Activated T-helper 2 cell treated with anti-CD3 and anti-CD28 coated beads, Interferon-gamma antibody, Interleukin-2, Interleukin-4, amounts not matched to agents 10 μg/mL and 5 μg/mL and 100 μg/mL, durations not matched to agents 14 hours and 24 hours and 36 hours (primary cell): Measurements from ENCODE around the gene OR4N5. TPM values are rescaled to one million over a fixed set of nuclear protein-coding genes. Genes with fewer than 3 reads are reported as not detected.
"Not testable (repeated sequence)": the region's sequence is repeated elsewhere in the genome, so short reads cannot be mapped to it uniquely, and the experiment has no call there.

Source experiments
- DNase-seq: peaks from one replicate; pipeline ENCODE4 v3.0.0; 2021; ENCODE audit warnings: low spot score
- H3K27ac Mint-ChIP-seq: one replicate; pipeline ENCODE4 v1.8.0; 2021; ENCODE audit warnings: mixed read lengths
- H3K27me3 Mint-ChIP-seq: one replicate; pipeline ENCODE4 v1.8.0; 2021; ENCODE audit warnings: low read depth, mixed read lengths
- H3K36me3 Mint-ChIP-seq: one replicate; pipeline ENCODE4 v1.8.0; 2021; ENCODE audit warnings: low read depth, mixed read lengths
- H3K4me1 Mint-ChIP-seq: one replicate; pipeline ENCODE4 v1.8.0; 2021; ENCODE audit warnings: low read depth, mixed read lengths
- H3K4me3 Mint-ChIP-seq: one replicate; pipeline ENCODE4 v1.8.0; 2021; ENCODE audit warnings: low read depth, mild to moderate bottlenecking, moderate library complexity, mixed read lengths
- H3K9me3 Mint-ChIP-seq: one replicate; pipeline ENCODE4 v1.8.0; 2021; ENCODE audit warnings: mixed read lengths
- intact Hi-C: fragments of 100-400 bp; cut with micrococcal nuclease; formaldehyde crosslinking; loops from one replicate; pipeline ENCODE4 v1.15.1; 2023
- total RNA-seq: library from RNA; stranded (reverse); gene quantifications from 2 replicates; pipeline ENCODE4 v1.2.3, GENCODE V29; 2022

OR4N5 gene
- total RNA-seq, 1 donor from 2014 or later, result not detected

DNA sequence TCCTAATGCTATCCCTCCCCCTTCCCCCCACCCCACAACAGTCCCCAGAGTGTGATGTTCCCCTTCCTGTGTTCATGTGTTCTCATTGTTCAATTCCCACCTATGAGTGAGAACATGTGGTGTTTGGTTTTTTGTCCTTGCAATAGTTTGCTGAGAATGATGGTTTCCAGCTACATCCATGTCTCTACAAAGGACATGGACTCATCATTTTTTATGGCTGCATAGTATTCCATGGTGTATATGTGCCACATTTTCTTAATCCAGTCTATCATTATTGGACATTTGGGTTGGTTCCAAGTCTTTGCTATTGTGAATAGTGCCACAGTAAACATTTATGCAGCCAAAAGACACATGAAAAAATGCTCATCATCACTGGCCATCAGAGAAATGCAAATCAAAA is 35.6 kb downstream of the OR4N5 start:
- intact Hi-C loops, H3K36me3 Mint-ChIP-seq, H3K4me3 Mint-ChIP-seq, H3K27ac Mint-ChIP-seq, H3K4me1 Mint-ChIP-seq, H3K27me3 Mint-ChIP-seq, H3K9me3 Mint-ChIP-seq, DNase-seq: not testable (repeated sequence)

DNA sequence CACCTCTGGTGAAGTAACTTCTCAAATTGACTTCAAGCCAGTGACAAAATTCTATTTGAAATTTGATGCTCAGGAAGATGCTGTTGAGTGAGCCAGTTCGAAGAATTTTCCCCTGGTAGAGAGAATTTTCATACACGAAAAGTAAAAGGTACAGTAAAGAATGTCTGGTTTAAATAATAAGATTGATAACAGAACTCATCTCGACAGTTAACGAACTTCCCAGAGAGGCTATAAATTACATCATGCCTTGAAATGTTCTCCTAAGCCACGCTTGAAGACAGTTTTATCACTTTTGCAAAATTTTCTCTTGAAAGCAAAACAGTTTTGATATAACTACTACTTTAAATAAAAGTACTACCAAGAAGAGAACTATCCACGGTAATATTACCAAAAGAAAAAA is 37.7 kb downstream of the OR4N5 start:
- H3K9me3 Mint-ChIP-seq, result no peaks in the 10 kb centered on the region
- no peaks in the 10 kb centered on the region for H3K36me3 Mint-ChIP-seq
- H3K4me3 Mint-ChIP-seq, result no peak overlapping the region
- intact Hi-C loops, result no loop called here
- DNase-seq, result no peak
- H3K4me1 Mint-ChIP-seq, result no peaks in the 10 kb centered on the region
- no peak overlapping the region for H3K27ac Mint-ChIP-seq
- H3K27me3 Mint-ChIP-seq, result no peaks in the 10 kb centered on the region

- intact Hi-C loops, result no loop called here
- Mint-ChIP-seq H3K4me3 (no peak overlapping the region), H3K4me1 (no peaks in the 10 kb centered on the region), H3K27me3 (no peaks in the 10 kb centered on the region), H3K9me3 (no peaks in the 10 kb centered on the region), H3K27ac (no peak overlapping the region), H3K36me3 (no peaks in the 10 kb centered on the region)
- DNase-seq, result no peak
Observed at GRCh38 chr14:20177433-20177974, 38.9 kb downstream of the OR4N5 start.

GRCh38 chr14:20179218-20179617 is 40.6 kb downstream of the OR4N5 start:
- Mint-ChIP-seq H3K27me3 (no peaks in the 10 kb centered on the region), H3K27ac (no peak overlapping the region)
- intact Hi-C loops, result no loop called here

DNA sequence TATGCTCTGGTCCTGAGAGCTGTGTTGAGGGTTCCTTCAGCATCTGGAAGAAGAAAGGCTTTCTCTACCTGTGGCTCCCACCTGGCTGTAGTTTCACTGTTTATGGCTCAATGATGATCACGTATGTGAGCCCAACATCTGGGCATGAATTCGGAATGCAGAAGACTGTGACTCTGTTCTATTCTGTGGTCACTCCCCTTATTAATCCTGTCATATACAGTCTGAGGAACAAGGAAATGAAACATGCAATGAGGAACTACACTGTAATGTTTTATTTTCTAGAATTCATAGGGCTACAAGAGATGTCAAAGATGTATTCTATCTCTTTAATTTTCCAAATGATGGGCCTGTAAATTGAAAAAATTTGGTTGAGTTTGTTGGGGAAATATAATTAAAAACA is 41.3 kb downstream of the OR4N5 start:
- Mint-ChIP-seq H3K4me3 (no peak overlapping the region), H3K27ac (no peak overlapping the region), H3K27me3 (no peaks in the 10 kb centered on the region), H3K9me3 (no peaks in the 10 kb centered on the region), H3K36me3 (no peaks in the 10 kb centered on the region), H3K4me1 (no peaks in the 10 kb centered on the region)
- intact Hi-C loops, result no loop called here
- DNase-seq, result no peak

More at GRCh38 chr14:20179218-20179617, 40.6 kb downstream of the OR4N5 start:
- Mint-ChIP-seq H3K4me1 (no peaks in the 10 kb centered on the region), H3K4me3 (no peak overlapping the region), H3K9me3 (no peaks in the 10 kb centered on the region), H3K36me3 (no peaks in the 10 kb centered on the region)
- DNase-seq, result no peak

GRCh38 chr14:20180486-20180885 is 41.9 kb downstream of the OR4N5 start:
- Mint-ChIP-seq H3K4me3 (no peak overlapping the region), H3K36me3 (no peaks in the 10 kb centered on the region), H3K9me3 (no peaks in the 10 kb centered on the region), H3K4me1 (no peaks in the 10 kb centered on the region), H3K27me3 (no peaks in the 10 kb centered on the region), H3K27ac (no peak overlapping the region)
- no peak for DNase-seq
- intact Hi-C loops, result no loop called here

- no peak for DNase-seq
- no peaks in the 10 kb centered on the region for H3K27me3 Mint-ChIP-seq
- H3K27ac Mint-ChIP-seq, result no peak overlapping the region
- no peaks in the 10 kb centered on the region for H3K36me3 Mint-ChIP-seq
- intact Hi-C loops, result no loop called here
- no peaks in the 10 kb centered on the region for H3K4me1 Mint-ChIP-seq
- H3K4me3 Mint-ChIP-seq, result no peak overlapping the region
- no peaks in the 10 kb centered on the region for H3K9me3 Mint-ChIP-seq
Observed at GRCh38 chr14:20184181-20184580, 45.6 kb downstream of the OR4N5 start.

GRCh38 chr14:20190596-20190995 is 52.0 kb downstream of the OR4N5 start, which contains the start of gene OR11G2:
Gene OR11G2, plus strand, starts transcription at chr14:20190896. Its CDS starts 6,542 bp downstream, at chr14:20197438.
- no peak for DNase-seq
- no peak within 1 kb of the TSS for H3K4me3 Mint-ChIP-seq
- no peak within 1 kb of the TSS for H3K27ac Mint-ChIP-seq
- intact Hi-C loops, result no loop called here
- H3K36me3 Mint-ChIP-seq, result no peaks in the 10 kb centered on the region
- no peaks in the 10 kb centered on the region for H3K4me1 Mint-ChIP-seq
- H3K27me3 Mint-ChIP-seq, result peaks cover 2% of the 10 kb centered on the region
- H3K9me3 Mint-ChIP-seq, result no peaks in the 10 kb centered on the region

GRCh38 chr14:20191396-20191795 is 52.8 kb downstream of the OR4N5 start:
- no peak overlapping the region for H3K4me3 Mint-ChIP-seq
- DNase-seq, result no peak
- H3K27me3 Mint-ChIP-seq, result peaks cover 2% of the 10 kb centered on the region
- no peaks in the 10 kb centered on the region for H3K9me3 Mint-ChIP-seq
- intact Hi-C loops, result no loop called here
- H3K36me3 Mint-ChIP-seq, result no peaks in the 10 kb centered on the region
- H3K27ac Mint-ChIP-seq, result no peak overlapping the region
- no peaks in the 10 kb centered on the region for H3K4me1 Mint-ChIP-seq

DNA sequence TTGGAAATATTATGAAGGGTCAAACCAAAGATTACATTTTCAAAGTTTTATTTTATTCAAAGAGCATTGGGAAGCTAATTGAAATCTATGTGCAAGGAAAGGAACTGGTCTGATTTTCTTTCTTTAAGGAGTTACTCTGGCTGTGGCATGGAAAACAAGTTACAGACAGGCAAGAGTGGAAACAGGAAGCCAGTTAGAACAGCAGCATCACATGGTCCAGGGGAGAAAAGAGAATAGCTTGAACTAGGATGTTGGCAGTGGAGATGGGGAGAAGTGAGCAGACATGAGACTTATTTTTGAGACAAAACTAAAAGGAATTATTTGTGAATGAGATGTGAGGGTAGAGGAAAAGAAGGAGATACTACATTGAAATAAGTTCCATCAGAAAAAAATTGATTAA is 55.5 kb downstream of the OR4N5 start:
- Mint-ChIP-seq H3K36me3 (no peaks in the 10 kb centered on the region), H3K9me3 (no peaks in the 10 kb centered on the region)

More for the DNA sequence above, 55.5 kb downstream of the OR4N5 start:
- Mint-ChIP-seq H3K27me3 (peaks cover 2% of the 10 kb centered on the region), H3K4me3 (no peak overlapping the region), H3K27ac (no peak overlapping the region), H3K4me1 (no peaks in the 10 kb centered on the region)
- intact Hi-C loops, result no loop called here
- DNase-seq, result no peak

Other genes with a start within 250 kb of the OR4N5 start
- not detected in 2 replicates for gene OR4K5, start 218.2 kb upstream of the OR4N5 start, total RNA-seq
- not detected in 2 replicates for gene OR4K1, start 207.9 kb upstream of the OR4N5 start, total RNA-seq
- gene OR4K15, start 163.2 kb upstream of the OR4N5 start, total RNA-seq, result not detected in 2 replicates
- gene OR4Q2, start 136.7 kb upstream of the OR4N5 start, total RNA-seq, result not detected in 2 replicates
- not detected in 2 replicates for gene OR4K14, start 119.5 kb upstream of the OR4N5 start, total RNA-seq
- not detected in 2 replicates for gene OR4K13, start 102.8 kb upstream of the OR4N5 start, total RNA-seq
- not detected in 2 replicates for gene OR4L1, start 78.8 kb upstream of the OR4N5 start, total RNA-seq
- gene OR4K17, start 28.1 kb upstream of the OR4N5 start, total RNA-seq, result not detected in 2 replicates
- gene OR11G2, start 52.1 kb downstream of the OR4N5 start, total RNA-seq, result not detected in 2 replicates
- not detected in 2 replicates for gene OR11H6, start 84.9 kb downstream of the OR4N5 start, total RNA-seq
- gene OR11H7, start 90.2 kb downstream of the OR4N5 start, total RNA-seq, result not detected in 2 replicates
- gene OR11H4, start 100.5 kb downstream of the OR4N5 start, total RNA-seq, result not detected in 2 replicates
- gene TTC5, start 167.1 kb downstream of the OR4N5 start, total RNA-seq, result 30.4 and 31.2 TPM in 2 replicates
- 44.0 and 46.8 TPM in 2 replicates for gene CCNB1IP1, start 194.5 kb downstream of the OR4N5 start, total RNA-seq
- 31.2 and 31.5 TPM in 2 replicates for gene PARP2, start 204.8 kb downstream of the OR4N5 start, total RNA-seq